GM10847 (cell line): ENCODE results near the gene MIEF2.
A peak's percentile ranks its signal among the peaks of the same experiment; 100 is the strongest.

Experiments
- POLR2A ChIP-seq: IDR thresholded peaks from 2 replicates; pipeline ENCODE4 v1.6.1; 2011; ENCODE audit not compliant: insufficient read length; ENCODE audit errors: extremely low read depth

The MIEF2 gene

DNA sequence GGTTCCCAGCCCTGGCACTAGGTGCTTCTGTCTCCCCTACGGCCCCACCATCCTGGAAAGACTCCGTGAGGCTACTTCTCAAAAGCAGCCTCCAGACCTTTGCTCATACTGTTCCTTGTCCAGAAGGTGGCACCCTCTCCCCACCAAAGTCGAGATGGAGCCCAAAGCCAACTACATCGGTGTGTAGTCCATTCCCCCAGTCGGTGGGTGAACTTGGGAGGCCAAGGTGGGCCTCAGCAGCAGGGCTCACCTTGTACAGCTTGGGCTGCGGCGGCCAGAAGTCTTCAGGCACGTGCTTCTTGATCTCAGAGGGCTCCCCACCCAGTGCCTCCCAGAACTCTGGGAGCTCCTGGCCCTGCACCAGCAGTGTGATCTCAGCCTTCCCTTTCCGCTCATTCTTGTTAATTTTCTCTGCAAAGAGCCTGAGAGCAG is 12.1 kb upstream of the MIEF2 start:
- no peak for TF ChIP-seq POLR2A

DNA sequence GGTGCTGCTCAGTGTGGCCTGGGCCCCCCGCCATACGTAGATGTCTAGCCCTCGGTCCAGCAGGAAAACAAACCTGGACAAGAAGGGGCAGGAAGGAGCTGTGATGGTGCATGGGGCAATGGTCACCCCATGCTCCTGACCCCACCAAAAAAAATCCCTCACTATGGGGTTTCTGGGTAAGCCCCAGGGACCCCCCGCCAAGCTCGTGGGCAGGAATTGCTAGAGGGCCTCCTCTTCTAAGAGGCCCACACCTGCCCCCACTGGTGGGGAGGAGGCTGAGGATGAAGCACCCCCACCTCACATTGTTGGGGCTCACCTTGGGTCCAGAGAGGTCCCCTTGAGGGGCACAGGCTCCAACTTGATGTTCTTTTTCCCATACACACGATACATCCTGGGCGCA is 11.7 kb upstream of the MIEF2 start:
- TF ChIP-seq POLR2A = no peak

DNA sequence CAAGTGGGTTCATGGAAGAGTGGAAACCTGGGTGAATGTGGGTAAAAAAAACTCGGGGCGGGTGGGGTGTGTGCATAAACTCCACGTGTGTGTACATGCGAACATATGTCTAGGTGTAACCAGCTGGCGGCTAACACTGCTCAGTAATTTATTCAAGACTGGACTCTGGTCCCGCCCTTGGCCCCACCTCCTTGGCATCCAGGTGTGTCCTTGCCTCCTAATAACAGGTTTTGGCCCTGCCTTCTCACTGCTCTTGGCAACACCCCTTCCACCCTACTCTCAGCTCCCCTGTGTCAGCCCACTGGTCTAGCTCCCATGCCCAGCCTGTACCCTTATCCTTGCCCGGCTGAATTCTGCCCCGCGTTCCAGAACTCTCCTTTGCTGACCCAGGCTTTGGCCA is 10.2 kb upstream of the MIEF2 start:
- TF ChIP-seq POLR2A = no peak

DNA sequence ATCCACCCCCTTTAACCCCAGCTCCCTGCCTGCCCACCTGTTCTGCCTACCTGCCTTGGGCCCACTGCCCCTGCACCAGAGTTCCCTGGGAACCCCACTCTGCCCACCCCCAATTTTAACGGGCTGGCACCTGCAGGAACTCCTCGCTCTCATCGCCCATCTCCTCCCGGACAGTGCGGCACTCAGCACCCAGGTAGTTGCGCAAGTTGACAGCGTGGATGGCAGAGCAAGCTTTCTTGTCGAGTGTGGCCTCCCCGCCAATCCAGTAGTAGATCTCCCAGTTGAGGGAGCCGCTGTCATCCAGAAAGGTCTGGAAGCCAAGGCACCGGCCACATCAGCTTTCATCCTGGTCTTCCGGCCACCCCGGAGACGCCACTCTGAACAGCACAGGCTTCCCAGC is 9.8 kb upstream of the MIEF2 start:
- TF ChIP-seq POLR2A = no peak

DNA sequence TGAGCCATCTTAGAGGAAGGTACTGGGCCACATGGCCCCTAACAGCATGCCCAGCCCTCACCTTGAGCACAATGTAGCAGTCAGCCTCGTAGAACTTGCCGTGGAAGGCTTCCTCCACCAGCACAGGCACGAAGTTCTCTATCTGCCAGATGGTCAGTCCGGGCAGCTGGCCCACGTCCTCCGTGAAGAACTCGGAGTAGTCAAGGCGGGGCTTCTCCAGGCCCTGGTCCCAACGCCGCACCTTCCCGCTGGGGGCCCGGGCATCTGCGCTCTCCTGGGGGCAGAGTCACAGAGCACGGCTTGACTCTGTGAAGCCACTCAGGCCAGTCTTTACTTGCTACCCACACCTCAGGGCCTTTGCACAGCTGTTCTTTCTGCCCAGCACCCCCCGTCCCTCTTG is 9.3 kb upstream of the MIEF2 start:
- no peak for TF ChIP-seq POLR2A

DNA sequence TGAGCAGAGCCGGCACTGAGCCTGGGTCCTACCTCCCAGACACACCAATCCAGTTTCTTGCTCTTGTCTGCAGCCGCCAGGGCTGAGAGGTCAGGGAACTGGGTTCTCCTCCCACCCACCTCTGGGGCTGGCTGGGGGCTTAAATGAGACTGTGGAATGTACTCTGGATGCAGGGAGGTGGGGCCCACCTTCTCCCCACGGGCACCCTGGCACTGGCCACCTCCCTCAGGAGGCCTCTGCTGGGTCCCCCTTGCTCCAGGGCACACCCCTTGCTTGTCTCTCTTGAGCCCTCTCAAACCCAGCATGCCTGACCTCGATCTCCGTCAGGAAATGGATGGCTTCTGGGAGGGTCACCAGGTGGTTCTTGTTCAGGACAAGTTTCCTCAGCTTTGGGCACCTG is 8.3 kb upstream of the MIEF2 start:
- no peak for TF ChIP-seq POLR2A

DNA sequence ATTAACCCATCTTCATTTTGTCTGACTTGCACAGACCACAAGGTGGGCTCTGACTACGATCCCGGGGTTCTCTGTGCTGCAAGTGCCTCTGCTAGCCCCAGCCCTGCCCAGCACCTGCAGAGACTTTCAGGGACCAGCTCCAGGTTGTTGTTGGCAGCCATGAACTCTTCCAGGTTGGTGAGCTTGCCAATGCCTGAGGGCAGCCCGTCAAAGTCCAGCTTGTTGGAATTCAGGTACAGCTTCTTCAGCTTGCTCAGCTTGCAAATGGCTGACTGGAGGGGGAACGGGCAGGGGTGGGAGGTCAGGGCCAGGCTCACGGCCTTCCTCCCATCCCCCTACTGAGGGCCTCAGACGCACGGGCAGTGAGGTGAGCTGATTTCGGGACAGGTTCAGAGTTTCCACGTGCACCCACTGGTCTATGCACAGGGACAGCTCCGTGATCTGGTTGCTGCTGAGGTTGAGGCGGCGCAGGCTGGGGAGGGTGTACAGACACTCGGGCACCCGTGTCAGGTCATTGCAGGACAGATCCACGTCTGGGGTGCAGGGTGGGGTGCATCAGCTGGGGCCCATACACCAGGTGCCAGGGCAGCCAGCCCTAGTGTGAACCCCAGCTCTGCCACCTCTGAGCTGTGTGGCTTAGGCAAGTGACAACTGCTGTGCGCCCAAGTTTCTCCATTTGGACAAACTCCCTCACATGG is 7.1 kb upstream of the MIEF2 start:
- no peak for TF ChIP-seq POLR2A

DNA sequence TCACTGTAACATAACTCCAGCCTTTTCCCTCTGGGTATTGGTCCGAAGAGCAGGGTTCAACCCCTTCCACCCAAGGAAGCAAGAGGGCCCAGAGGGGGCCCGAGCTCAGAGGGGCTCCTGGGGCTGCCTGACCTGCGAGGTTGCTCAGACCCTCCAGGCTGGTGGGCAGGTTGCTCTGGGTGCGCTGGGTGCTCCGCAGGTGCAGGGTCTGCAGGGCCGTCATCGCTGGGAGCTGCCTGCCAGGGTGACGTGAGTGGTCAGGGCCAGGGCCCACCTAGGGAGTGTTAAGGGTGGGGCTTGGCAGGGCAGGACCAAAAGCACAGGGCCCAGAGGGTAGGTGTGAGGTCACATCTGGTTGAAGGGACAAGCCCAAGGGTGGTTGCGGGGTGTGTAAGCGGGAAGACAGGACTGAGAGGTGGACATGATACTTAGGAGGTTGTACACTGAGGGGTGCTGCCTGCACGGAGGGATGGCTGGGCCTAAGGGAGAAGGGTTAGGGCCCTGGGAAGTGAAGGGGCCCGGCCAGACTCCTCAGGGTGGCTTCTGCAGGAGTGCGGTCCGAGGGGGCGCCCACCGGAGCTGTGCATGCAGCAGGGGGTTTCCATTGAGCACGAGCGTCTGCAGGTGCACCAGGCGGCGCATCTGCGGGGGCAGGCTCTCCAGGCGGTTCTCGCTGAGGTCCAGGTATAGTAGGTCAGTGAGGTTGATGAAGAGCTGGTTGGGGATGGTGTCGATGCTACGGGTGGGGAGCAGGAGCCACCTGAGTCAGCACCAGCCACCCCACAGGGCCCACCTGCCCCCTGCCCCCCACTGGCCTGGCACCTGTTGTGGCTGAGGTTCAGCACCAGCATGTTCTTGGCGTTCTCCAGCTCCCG is 6.3 kb upstream of the MIEF2 start:
- no peak for TF ChIP-seq POLR2A

DNA sequence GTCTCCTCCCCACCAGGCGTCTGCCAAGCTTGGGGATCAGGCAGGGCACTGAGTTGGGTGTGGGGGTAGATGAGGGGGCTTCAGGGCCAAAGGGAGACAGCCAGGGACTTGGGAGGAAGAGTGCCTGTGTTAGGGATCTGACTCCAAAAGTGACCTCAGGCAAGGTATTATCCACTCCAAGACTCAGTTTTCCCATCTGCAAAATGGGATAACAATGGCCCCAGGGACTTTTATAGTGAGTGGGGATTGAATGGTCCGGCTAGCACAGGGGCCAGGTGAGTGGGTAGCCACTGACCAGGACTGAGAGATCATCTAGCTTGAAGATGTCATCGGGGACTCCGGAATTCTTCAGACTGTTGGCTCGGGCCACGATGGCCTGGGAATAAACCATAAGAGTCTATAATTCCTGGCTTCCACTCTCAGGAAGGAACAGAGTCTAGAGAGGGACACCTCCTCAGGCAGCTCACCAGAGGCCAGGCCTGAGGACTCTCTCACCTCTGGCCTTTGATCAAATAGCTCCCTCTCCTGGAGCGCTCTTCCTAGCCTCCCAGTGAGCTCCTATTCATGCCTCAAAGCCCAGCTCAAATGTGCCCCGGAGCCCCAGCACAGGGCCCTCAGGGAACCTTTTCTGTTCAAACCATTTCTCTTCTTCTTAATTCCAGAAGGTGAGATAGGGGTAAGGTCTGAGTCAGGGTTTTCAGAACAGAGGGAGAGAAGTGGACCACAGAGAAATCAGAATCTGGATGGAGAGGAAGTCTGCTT is 5.4 kb upstream of the MIEF2 start:
- TF ChIP-seq POLR2A = no peak

DNA sequence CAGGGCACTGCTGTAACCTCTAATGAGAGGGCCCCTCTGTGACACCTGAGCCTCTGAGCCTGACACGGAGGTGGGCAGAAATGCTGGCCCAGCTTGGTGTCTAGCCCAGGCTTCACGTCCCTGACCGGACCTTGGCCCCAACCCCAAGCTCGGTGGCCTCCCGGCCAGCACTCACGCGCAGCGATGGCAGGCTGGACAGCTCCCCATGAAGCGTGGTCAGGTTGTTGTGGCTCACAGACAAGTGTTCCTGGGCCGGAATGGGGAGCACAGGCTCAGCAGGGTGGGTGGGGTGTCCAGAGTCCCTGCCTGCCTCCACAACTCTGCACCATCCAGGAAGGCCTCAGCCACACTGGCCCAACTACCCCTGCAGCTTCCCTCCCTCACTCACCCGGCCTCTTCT is 4.1 kb upstream of the MIEF2 start:
- TF ChIP-seq POLR2A = no peak

DNA sequence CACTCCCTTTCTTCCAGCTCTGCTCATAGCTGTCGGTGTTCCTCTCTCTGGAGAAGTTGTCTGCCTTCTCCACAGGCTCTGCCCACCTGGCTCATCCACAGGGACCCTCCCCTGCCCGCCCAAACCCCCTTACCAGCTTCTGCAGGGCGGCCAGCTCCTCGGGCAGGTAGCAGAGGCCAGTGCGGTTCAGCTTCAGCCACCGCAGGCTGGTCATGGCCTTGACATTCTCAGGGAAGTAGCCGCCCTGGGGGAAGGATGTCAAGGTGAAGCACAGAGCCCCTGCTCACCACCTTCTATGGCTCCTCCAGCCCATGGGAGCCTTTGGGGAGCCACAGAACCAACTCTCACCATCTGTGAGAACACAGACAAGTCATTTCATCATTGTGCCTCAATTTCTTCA is 3.7 kb upstream of the MIEF2 start:
- no peak for TF ChIP-seq POLR2A

DNA sequence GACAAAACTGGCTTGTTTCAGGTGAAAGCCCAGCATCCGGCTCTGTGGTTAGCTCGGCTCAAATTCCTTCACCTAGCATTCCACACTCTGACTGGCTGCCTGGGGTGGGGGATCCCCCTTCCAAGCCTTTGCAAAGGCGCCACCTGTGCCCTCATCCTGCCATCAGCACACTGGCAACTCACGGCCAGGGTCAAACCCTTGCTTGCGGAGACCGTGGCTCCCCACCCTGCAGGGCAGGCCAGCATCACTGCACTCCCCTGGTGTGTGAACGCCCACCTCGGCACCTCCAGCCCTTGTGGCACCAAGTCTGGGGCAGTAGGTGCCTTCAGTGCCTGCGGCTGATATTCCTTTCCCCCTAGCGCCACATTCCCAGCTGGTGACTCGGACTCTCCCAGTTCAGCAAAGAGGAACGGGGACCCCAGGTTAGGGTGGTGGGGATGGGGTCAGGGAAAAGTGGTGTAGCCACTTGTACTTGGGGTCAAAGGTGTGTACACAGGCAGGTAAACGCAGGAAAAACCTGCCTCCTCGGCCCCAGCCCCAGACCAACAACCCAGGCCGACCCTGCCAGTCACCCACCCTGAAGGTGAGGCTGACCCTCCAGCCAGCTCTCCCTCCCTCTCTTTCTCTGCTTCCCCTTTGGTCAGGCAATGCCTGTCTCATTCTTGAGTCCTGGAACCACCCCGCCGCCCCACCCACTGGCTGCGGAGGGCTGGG is 3.0 kb upstream of the MIEF2 start:
- no peak for TF ChIP-seq POLR2A

DNA sequence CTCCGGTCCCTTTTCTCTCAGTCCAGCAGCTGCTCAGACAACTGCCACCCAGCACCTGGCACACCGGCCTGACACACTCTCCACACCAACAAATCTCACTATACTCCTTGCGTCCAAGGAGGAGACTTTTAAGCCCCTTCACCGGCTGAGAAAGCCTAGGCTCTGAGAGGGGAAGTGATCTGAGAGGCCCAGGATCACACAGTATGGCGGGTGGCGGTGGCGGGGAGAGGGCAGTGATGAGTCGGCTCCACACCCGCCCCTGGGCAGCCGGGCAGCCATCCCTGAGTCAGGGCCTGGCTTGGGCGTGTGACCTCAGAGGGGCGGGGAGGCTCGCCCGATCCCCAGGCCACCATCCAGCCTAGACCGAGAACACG is 2.5 kb upstream of the MIEF2 start:
- peak; percentile 17 for TF ChIP-seq POLR2A

DNA sequence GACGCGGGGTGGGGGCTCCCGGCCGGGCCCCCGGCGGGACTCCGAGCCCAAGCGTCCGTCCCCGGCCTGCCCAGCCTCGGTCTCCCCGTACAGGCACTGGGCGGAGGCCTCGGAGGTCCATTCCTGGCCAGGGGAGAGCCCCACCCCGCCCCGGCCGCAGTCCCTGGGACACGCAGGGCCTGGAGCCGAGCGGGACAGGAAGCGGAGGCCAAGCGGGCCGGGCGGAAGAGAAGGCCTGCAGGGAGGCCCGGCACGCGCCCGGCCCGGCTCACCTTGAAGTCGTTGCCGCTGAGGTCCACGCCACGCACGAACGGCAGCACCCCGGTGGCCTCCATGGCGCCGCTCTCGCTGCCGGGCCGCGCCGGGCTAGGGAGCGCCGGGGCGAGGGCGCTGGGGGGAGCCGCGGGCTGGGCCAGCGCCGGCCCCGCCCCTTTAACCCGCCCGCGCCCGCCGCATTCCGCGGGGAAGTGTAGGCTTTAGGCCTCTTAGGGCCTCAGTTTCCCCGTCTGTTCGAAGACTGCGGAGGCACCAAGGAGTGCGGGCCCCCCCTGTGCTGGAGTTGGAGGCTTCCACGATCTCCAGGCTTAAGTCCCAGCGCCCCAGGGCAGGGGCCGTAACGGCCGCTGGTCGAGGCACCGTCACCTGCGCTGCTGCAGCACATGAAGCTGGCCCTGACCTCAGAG is 2.0 kb upstream of the MIEF2 start, which contains the start of gene FLII:
Gene FLII, minus strand, starts transcription at position 383 of the 683 bp plus-strand sequence. Its CDS starts 48 bp downstream, at position 335.
- peak; percentile 33 for TF ChIP-seq POLR2A

DNA sequence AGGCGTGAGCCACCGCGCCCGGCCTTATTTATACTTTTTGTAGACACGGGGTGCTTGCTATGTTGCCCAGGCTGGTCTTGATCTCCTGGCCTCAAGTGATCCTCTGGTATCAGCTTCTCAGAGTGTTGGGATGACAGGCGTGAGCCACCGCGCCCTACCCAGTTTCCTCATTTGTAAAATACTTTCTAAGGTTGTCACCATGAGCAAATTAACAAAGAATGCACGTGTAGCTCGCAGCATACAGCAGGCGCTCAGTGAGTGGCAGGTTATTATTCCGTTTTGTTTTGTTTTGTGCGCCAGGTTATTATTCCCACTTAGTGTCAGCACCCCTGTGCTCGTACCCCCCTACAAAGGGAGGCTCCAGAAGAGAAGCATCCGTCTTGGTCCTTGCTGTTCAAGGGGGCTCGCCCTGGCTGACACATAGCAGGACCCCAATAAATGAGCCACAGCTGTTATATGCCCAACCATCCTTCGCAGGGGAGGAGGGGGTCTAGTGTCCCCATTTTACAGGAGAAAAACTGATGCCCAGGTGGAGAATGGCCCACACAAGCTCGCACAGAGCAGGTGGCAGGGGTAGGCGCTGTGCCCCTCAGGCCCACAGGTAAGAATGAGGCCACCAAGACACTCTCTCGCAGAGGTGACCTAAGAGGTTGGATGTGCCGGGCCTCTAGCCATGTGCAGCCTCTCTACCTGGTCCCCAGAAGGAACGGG is 686 bp upstream of the MIEF2 start:
- no peak for TF ChIP-seq POLR2A

DNA sequence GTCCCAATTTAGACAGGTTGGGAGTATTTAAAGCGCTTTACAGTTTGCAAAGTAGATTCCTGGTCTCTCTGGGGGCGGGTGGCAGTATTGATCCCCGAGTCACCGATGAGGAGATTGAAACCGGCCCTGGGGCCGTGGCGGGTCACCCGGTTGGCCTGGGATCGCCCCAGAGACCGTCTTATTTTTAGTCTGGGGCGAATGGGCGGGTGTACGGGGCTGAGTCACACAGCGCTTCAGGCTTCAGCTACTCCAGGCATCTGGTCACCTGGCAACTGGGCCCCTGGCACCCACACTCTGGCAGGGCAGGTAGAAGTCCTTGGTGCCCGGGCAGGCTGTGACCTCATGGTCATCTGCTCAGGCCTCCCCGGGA is 669 bp downstream of the MIEF2 start:
- TF ChIP-seq POLR2A = no peak
